ENCODE results near the gene PKMYT1.

DNA sequence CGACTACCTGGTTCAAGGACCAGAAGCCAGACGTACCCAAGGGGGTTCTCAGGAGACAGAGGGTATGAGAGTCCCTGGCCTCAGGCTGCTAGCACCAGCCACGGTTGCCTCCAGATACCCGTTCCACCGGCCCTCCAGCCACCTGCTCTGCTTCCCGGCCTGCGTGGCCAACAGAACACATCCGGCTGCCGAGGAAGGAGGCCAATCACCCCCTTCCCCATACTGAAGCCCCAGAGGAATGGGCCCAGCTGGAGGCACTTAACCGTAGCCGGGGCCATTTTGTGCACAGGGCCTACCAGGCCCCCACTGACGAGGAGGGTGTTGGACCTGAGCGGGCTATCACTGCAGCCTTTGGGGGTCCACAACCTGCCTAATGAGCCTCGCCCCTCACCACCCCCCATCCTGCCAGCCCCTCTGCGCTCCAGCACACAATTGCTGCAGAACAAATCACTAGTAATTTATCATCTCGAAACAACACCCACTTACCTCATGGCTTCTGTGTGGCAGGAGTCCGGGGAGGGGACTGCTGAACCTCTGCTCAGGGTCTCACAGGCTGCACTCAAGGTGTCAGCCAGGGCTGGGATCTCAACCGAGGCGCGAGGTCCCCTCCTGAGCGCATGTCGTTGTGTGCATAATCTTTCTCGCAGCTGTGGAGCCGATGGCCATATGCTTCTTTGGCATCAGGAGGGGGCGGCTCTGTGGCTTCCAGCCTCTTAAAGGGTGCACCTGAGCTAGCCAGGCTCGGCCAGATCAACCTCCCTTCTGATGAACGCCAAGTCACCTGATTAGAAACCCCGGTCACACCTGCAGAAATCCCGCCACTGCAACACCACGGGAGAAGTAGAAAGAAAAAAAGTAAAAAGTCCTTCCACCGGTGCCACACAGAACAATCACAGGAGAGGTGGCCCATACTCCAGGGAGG, 26.3 kb downstream of the PKMYT1 start:
- no peak for TF ChIP-seq EZH2 (IDR thresholded peaks at IDR 0.05; ENCODE audit: borderline replicate concordance, low read depth, low read length, poor library complexity, severe bottlenecking)
- TF ChIP-seq, protein P1, sequence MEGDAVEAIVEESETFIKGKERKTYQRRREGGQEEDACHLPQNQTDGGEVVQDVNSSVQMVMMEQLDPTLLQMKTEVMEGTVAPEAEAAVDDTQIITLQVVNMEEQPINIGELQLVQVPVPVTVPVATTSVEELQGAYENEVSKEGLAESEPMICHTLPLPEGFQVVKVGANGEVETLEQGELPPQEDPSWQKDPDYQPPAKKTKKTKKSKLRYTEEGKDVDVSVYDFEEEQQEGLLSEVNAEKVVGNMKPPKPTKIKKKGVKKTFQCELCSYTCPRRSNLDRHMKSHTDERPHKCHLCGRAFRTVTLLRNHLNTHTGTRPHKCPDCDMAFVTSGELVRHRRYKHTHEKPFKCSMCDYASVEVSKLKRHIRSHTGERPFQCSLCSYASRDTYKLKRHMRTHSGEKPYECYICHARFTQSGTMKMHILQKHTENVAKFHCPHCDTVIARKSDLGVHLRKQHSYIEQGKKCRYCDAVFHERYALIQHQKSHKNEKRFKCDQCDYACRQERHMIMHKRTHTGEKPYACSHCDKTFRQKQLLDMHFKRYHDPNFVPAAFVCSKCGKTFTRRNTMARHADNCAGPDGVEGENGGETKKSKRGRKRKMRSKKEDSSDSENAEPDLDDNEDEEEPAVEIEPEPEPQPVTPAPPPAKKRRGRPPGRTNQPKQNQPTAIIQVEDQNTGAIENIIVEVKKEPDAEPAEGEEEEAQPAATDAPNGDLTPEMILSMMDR (conservative IDR thresholded peaks at IDR 0.05; ENCODE audit: low read depth, low read length): no peak
